Suppressor macrophage treated with lipopolysaccharide for 4 hours (primary cell): ENCODE data around the gene SACS.

Experiments
- DNase-seq: peaks from one replicate; pipeline ENCODE4 v3.0.0-alpha.2; 2020

The SACS gene

GRCh38 chr13:23433171-23434153 lies at the start of gene SACS:
TSS of gene SACS (minus strand) at chr13:23433702. CDS start at chr13:23411239, 22,463 bp downstream.
- no peak for DNase-seq

GRCh38 chr13:23480324-23480723 lies 46.8 kb upstream of the SACS start:
- DNase-seq: no peak

GRCh38 chr13:23477101-23477500 lies 43.6 kb upstream of the SACS start:
- DNase-seq: no peak

GRCh38 chr13:23473221-23473620 lies 39.7 kb upstream of the SACS start:
- no peak for DNase-seq

GRCh38 chr13:23472189-23472588 lies 38.7 kb upstream of the SACS start:
- no peak for DNase-seq

- no peak for DNase-seq
Measured at GRCh38 chr13:23470790-23471614, 37.5 kb upstream of the SACS start.

GRCh38 chr13:23469951-23470421 lies 36.5 kb upstream of the SACS start:
- DNase-seq: no peak

GRCh38 chr13:23468811-23469210 lies 35.3 kb upstream of the SACS start:
- no peak for DNase-seq

GRCh38 chr13:23467932-23468278 lies 34.4 kb upstream of the SACS start:
- DNase-seq: no peak

- no peak for DNase-seq
Measured at GRCh38 chr13:23467048-23467931, 33.8 kb upstream of the SACS start.

GRCh38 chr13:23466144-23467002 lies 32.9 kb upstream of the SACS start:
- peak; percentile 63 for DNase-seq

GRCh38 chr13:23463661-23464060 lies 30.2 kb upstream of the SACS start:
- DNase-seq: no peak

- no peak for DNase-seq
Measured at GRCh38 chr13:23462815-23463559, 29.5 kb upstream of the SACS start.

GRCh38 chr13:23461544-23461943 lies 28.0 kb upstream of the SACS start:
- no peak for DNase-seq

GRCh38 chr13:23460921-23461320 lies 27.4 kb upstream of the SACS start:
- DNase-seq: no peak

- DNase-seq: peak; percentile 60
Measured at GRCh38 chr13:23460309-23460708, 26.8 kb upstream of the SACS start.

- DNase-seq: no peak
Measured at GRCh38 chr13:23458989-23459388, 25.5 kb upstream of the SACS start.

GRCh38 chr13:23456437-23457210 lies 23.1 kb upstream of the SACS start:
- DNase-seq: no peak

- DNase-seq: no peak
Measured at GRCh38 chr13:23455401-23456185, 22.1 kb upstream of the SACS start.
